Measurements from ENCODE around the gene SCD5. TPM values are rescaled to one million over a fixed set of nuclear protein-coding genes. Genes with fewer than 3 reads are reported as not detected.

The SCD5 gene
- total and polyA plus RNA-seq, 9 of the 15 experiments (the other 6 are each of a cell fraction or from before 2014, with no cell fraction given): 0.01 to 0.20 (median 0.03) TPM; not detected in 5

GRCh38 chr4:82747686-82748575 lies 50.7 kb downstream of the SCD5 start (continued):
- TF ChIP-seq NELFE (IDR thresholded peaks at IDR 0.05; ENCODE audit: insufficient read depth, insufficient read length) (no peak), ZNF217 (CRISPR knock-in tag; IDR thresholded peaks at IDR 0.05) (no peak), PRPF4 (IDR thresholded peaks at IDR 0.05; ENCODE audit: insufficient read depth, low read depth, low read length, poor library complexity, severe bottlenecking) (no peak), FIP1L1 (IDR thresholded peaks at IDR 0.05; ENCODE audit: low read depth, low read length, poor library complexity, severe bottlenecking) (no peak), ZBTB26 (CRISPR knock-in tag; IDR thresholded peaks at IDR 0.05) (no peak)

GRCh38 chr4:82746705-82747574 lies 51.7 kb downstream of the SCD5 start:
- ChIA-PET CTCF (ENCODE audit: low intra/inter-chr PET ratio) (no interaction called here), POLR2A (no interaction called here)
- no peak overlapping the region for H3K4me3 ChIP-seq
- no peaks in the 10 kb centered on the region for H4K20me1 ChIP-seq (replicated peaks; ENCODE audit: control insufficient read depth, insufficient read depth, low read length)
- no peak overlapping the region for H3K27ac ChIP-seq (ENCODE audit: extremely low read depth, low read depth, low read length)
- DNase-seq (ENCODE audit: extremely low read depth in 1 of 4, low spot score in 3 of 4) (peak in 1 of 4 experiments; percentile 26), FAIRE-seq (no peak), ATAC-seq (peak; percentile 67)
- in situ Hi-C loops (cut with MboI) (no loop called here), intact Hi-C loops (cut with micrococcal nuclease) (no loop called here)
- no peaks in the 10 kb centered on the region for H3K9me1 ChIP-seq (ENCODE audit: control insufficient read depth, insufficient read depth, low read length)
- TSS peak; percentile 89 for BruUV-seq (replicated peaks)
- H3K27me3 ChIP-seq (ENCODE audit: control insufficient read depth in 2 of 2, insufficient read depth in 2 of 2, low read length in 2 of 2): peaks cover 10 to 19% of the 10 kb centered on the region in 2 experiments; a peak in 4 of 5 replicates
- no peak overlapping the region for H3K4me2 ChIP-seq (ENCODE audit: insufficient read depth, low read length)
- H3K4me1 ChIP-seq (replicated peaks in 1 of 2; ENCODE audit: control insufficient read depth in 2 of 2, insufficient read depth in 2 of 2, low read length in 2 of 2): no peaks in the 10 kb centered on the region
- H3K36me3 ChIP-seq (ENCODE audit: control insufficient read depth, insufficient read depth, low read length): no peaks in the 10 kb centered on the region
- H3K79me2 ChIP-seq (ENCODE audit: control insufficient read depth, insufficient read depth, low read length): no peaks in the 10 kb centered on the region
- WGBS (ENCODE audit: insufficient coverage, low coverage, missing lambda C conversion rate): 3% methylated on average over 12 of the region's 13 CpGs
- no peak overlapping the region for H2AFZ ChIP-seq (ENCODE audit: low read depth, low read length)
- H3K9me3 ChIP-seq (replicated peaks; ENCODE audit: control insufficient read depth, insufficient read depth, low read depth, low read length): no peaks in the 10 kb centered on the region
- H3K9ac ChIP-seq (ENCODE audit: insufficient read depth in 1 of 2, low read depth in 2 of 2, low read length in 2 of 2): no peak overlapping the region
- no peak for TF ChIP-seq CHD1 (IDR thresholded peaks at IDR 0.05; ENCODE audit: low read length)
- TF ChIP-seq PHB2 (IDR thresholded peaks at IDR 0.05; ENCODE audit: low read depth): no peak
- no peak for TF ChIP-seq GMEB1 (CRISPR knock-in tag; IDR thresholded peaks at IDR 0.05)
- peak; percentile 91 for TF ChIP-seq CBX1 (IDR thresholded peaks at IDR 0.05; ENCODE audit: low read depth)
- no peak for TF ChIP-seq AFF4 (CRISPR knock-in tag; IDR thresholded peaks at IDR 0.05)
- TF ChIP-seq SRSF9 (IDR thresholded peaks at IDR 0.05; ENCODE audit: borderline replicate concordance, low read depth, low read length): no peak
